HG03025 (cell line): Measurements from ENCODE around the gene TSEN2.

Experiments
- ATAC-seq: cut with Tn5 transposase; IDR thresholded peaks from one replicate; pipeline ENCODE4 v1.9.1; 2021; ENCODE audit warnings: mild to moderate bottlenecking, moderate library complexity; ENCODE audit not compliant: unreplicated experiment, low FRiP score

TSEN2 gene

GRCh38 chr3:12579456-12579855 is 95.2 kb downstream of the TSEN2 start:
- no peak for ATAC-seq

DNA sequence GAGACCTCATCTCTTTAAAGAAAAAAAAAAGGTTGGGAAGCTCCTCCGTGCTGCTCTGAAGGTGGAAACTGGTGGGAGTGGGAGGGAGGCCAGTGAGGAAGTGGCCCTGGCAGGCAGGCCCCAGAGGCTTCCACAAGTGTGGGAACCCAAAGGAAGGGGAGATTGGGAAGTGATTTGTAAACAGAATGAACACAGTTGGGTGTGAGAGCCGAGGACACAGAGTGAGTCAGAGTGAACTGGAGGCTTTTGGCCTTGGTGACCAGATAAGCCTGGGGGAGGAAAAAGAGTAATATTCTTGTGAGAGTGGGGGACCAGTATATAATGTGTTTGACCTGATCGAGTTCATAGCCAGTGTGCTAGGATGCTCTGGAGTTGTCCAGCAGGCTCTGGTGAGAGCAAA is 95.6 kb downstream of the TSEN2 start:
- no peak for ATAC-seq

DNA sequence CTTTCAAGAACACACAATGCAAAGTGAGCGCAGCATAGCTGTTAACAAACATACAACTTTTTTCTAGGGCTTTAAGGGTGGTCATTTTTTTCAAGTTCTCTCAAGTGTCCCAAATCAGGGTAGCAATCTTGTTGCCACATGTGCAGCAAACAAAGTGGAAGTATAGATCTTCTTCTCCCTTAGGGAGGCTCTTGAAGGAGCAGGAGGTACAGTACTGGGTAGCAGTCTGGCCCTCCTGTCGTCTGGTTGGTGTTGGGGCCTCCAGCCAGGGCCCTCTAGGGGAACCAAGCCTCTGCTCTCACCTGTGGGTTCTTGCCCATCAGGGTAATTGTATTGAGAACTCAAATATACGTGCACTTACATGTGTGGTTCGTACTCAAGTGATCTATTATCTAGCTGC is 98.5 kb downstream of the TSEN2 start:
- ATAC-seq, result no peak
